GM23338 (cell line): ENCODE data around the gene PCDHGA9. TPM values are rescaled to one million over a fixed set of nuclear protein-coding genes. Genes with fewer than 3 reads are reported as not detected.

Experiments
- ATAC-seq: fragments of 200-7000 bp; cut with Tn5 transposase; 3 replicates; pipeline ENCODE4 v1.9.1; 2020
- DNase-seq: peaks from one replicate; pipeline ENCODE4 v3.0.0-alpha.2; 2015; ENCODE audit warnings: low spot score
- H2AFZ ChIP-seq: fragments of 200-600 bp; sonication (generic); 2 replicates; pipeline ENCODE4 v1.8.0; 2016; ENCODE audit warnings: antibody characterized with exemption, mild to moderate bottlenecking, moderate library complexity
- H3F3A ChIP-seq: fragments of 200-600 bp; sonication (generic); replicated peaks from 2 replicates; pipeline ENCODE4 v1.8.0; 2017; ENCODE audit warnings: antibody characterized with exemption, mixed run types, low read depth
- H3K27ac ChIP-seq: fragments of 200-600 bp; sonication (generic); 2 replicates; pipeline ENCODE4 v1.6.1; 2016; ENCODE audit warnings: low read depth
- H3K27me3 ChIP-seq: fragments of 200-600 bp; sonication (generic); 2 replicates; pipeline ENCODE4 v1.8.0; 2016; ENCODE audit warnings: mild to moderate bottlenecking, mixed run types, moderate library complexity; ENCODE audit not compliant: insufficient read depth
- H3K36me3 ChIP-seq: fragments of 200-600 bp; sonication (generic); 2 replicates; pipeline ENCODE4 v1.8.0; 2016; ENCODE audit warnings: mild to moderate bottlenecking; ENCODE audit not compliant: insufficient read depth
- H3K4me1 ChIP-seq: fragments of 200-600 bp; sonication (generic); 2 replicates; pipeline ENCODE4 v1.8.0; 2016; ENCODE audit warnings: mild to moderate bottlenecking, moderate library complexity; ENCODE audit not compliant: insufficient read depth
- H3K4me2 ChIP-seq: fragments of 200-600 bp; sonication (generic); 2 replicates; pipeline ENCODE4 v1.7.1; 2017; ENCODE audit warnings: mixed run types
- H3K4me3 ChIP-seq: fragments of 200-600 bp; sonication (generic); 2 replicates; pipeline ENCODE4 v1.6.1; 2016; ENCODE audit warnings: mixed run types
- H3K79me2 ChIP-seq: fragments of 200-600 bp; sonication (generic); replicated peaks from 2 replicates; pipeline ENCODE4 v1.8.0; 2017; ENCODE audit warnings: mild to moderate bottlenecking; ENCODE audit not compliant: insufficient read depth
- H3K9me2 ChIP-seq: fragments of 200-600 bp; sonication (generic); 2 replicates; pipeline ENCODE4 v1.8.0; 2017; ENCODE audit not compliant: insufficient read depth
- H4K20me1 ChIP-seq: fragments of 200-600 bp; sonication (generic); replicated peaks from 2 replicates; pipeline ENCODE4 v1.8.0; 2017; ENCODE audit warnings: mild to moderate bottlenecking; ENCODE audit not compliant: insufficient read depth
- H3K27ac Mint-ChIP-seq: 2 replicates; pipeline ENCODE4 v1.8.0; 2020; ENCODE audit warnings: inconsistent platforms, mild to moderate bottlenecking, moderate library complexity, mixed read lengths
- H3K27me3 Mint-ChIP-seq: 3 replicates; pipeline ENCODE4 v1.8.0; 2022; ENCODE audit warnings: low read depth, mild to moderate bottlenecking, moderate library complexity, mixed read lengths, inconsistent platforms; ENCODE audit not compliant: insufficient read depth, poor library complexity
- H3K36me3 Mint-ChIP-seq: 3 replicates; pipeline ENCODE4 v1.8.0; 2021; ENCODE audit warnings: low read depth, mild to moderate bottlenecking, inconsistent platforms, moderate library complexity, mixed read lengths
- H3K4me1 Mint-ChIP-seq: 3 replicates; pipeline ENCODE4 v1.8.0; 2020; ENCODE audit warnings: mild to moderate bottlenecking, inconsistent platforms, mixed read lengths
- H3K4me3 Mint-ChIP-seq: 3 replicates; pipeline ENCODE4 v1.8.0; 2021; ENCODE audit warnings: moderate library complexity, mild to moderate bottlenecking, inconsistent platforms, mixed read lengths
- H3K9me3 Mint-ChIP-seq: 3 replicates; pipeline ENCODE4 v1.8.0; 2020; ENCODE audit warnings: moderate library complexity, mild to moderate bottlenecking, inconsistent platforms, mixed read lengths
- EZH2 ChIP-seq: fragments of 200-600 bp; sonication (generic); IDR thresholded peaks from one replicate; pipeline ENCODE4 v1.8.0; 2017; ENCODE audit warnings: antibody characterized with exemption, mild to moderate bottlenecking, low read depth; ENCODE audit not compliant: unreplicated experiment
- EZH2phosphoT487 ChIP-seq: fragments of 200-600 bp; sonication (generic); IDR thresholded peaks from one replicate; pipeline ENCODE4 v1.8.1; 2018; ENCODE audit warnings: antibody characterized with exemption; ENCODE audit not compliant: unreplicated experiment
- NANOG ChIP-seq: IDR thresholded peaks from 2 replicates; pipeline ENCODE4 v1.6.1; 2016; ENCODE audit warnings: antibody characterized with exemption, borderline replicate concordance
- POLR2AphosphoS5 ChIP-seq: IDR thresholded peaks from 2 replicates; pipeline ENCODE4 v1.6.1; 2016; ENCODE audit warnings: antibody characterized with exemption, low read depth
- STAT1 ChIP-seq: IDR thresholded peaks from one replicate; pipeline ENCODE4 v1.6.1; 2016; ENCODE audit warnings: antibody characterized with exemption; ENCODE audit not compliant: unreplicated experiment
- ZNF114 ChIP-seq: fragments of 250-450 bp; sonication (Bioruptor Pico); IDR thresholded peaks from 2 replicates; pipeline ENCODE4 v1.5.0; 2020; ENCODE audit warnings: mild to moderate bottlenecking, moderate library complexity
- ZNF331 ChIP-seq: fragments of 250-450 bp; sonication (Bioruptor Pico); IDR thresholded peaks from 2 replicates; pipeline ENCODE4 v1.5.0; 2020; ENCODE audit warnings: low read depth, mild to moderate bottlenecking, moderate library complexity
- polyA plus RNA-seq: library from polyadenylated mRNA; unstranded; fragments of >200 nt; fragmentation: Nextera tagmentation; extraction: Ambion mirVana; gene quantifications from 2 replicates; pipeline ENCODE4 v1.2.1, GENCODE V29; 2016
- total RNA-seq: library from RNA; depleted of rRNA; stranded (reverse); fragments of >200 nt; shearing (Covaris generic); gene quantifications from 2 replicates; pipeline ENCODE4 v1.2.3, GENCODE V29; 2014
- TF ChIP-seq, protein P1 (sequence below), 2 experiments: fragments of 200-600 bp in 1 of 2; sonication (generic) in 1 of 2; conservative IDR thresholded peaks; 2 replicates each; pipeline versions ENCODE4 v1.5.1 to v1.6.1; 2016 to 2017; ENCODE audit warnings: antibody characterized with exemption in 2 of 2, low read depth in 2 of 2, mild to moderate bottlenecking in 2 of 2, moderate library complexity in 1 of 2
- TF ChIP-seq, protein P2 (sequence below): IDR thresholded peaks from one replicate; pipeline ENCODE4 v1.6.1; 2018; ENCODE audit warnings: antibody characterized with exemption; ENCODE audit not compliant: unreplicated experiment
- TF ChIP-seq, protein P3 (sequence below): IDR thresholded peaks from 2 replicates; pipeline ENCODE4 v1.6.1; 2016; ENCODE audit warnings: antibody characterized with exemption

PCDHGA9 gene
- total and polyA plus RNA-seq, 2 experiments from 2014 or later: 0.50 to 5.5 TPM

DNA sequence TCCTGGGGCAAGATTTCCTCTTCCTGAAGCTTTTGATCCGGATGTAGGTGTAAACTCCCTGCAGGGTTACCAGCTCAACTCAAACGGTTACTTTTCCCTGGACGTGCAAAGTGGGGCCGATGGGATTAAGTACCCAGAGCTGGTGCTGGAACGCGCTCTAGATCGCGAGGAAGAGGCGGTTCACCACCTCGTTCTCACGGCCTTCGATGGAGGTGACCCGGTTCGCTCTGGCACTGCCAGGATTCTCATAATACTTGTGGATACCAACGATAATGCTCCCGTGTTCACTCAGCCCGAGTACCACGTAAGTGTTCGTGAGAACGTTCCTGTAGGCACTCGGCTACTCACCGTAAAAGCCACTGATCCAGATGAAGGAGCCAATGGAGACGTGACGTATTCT lies 46.9 kb upstream of the PCDHGA9 start:
- peaks cover 62% of the 10 kb centered on the region for H3K9me3 Mint-ChIP-seq

DNA sequence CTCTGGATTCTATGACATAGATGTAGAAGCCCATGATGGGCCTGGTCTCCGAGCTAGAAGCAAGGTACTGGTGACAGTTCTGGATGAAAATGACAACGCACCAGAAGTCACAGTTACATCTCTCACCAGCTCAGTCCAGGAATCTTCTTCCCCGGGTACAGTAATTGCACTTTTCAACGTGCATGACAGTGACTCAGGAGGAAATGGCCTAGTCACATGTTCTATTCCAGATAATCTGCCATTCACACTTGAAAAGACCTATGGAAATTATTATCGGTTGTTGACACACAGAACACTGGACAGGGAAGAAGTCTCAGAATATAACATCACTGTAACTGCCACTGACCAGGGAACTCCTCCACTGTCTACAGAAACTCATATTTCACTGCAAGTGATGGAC lies 46.4 kb upstream of the PCDHGA9 start:
- H3K27me3 Mint-ChIP-seq: peaks cover 9% of the 10 kb centered on the region
- Histone ChIP-seq H3K27ac (no peak overlapping the region), H3K79me2 (no peaks in the 10 kb centered on the region), H3K36me3 (no peaks in the 10 kb centered on the region), H3K4me3 (no peak overlapping the region), H3K9me2 (no peaks in the 10 kb centered on the region), H2AFZ (no peak overlapping the region), H3F3A (0 out of 2 replicates have a peak, but pooled peaks cover 3% of the 10 kb centered on the region), H3K4me2 (no peak overlapping the region), H3K27me3 (no peaks in the 10 kb centered on the region), H4K20me1 (no peaks in the 10 kb centered on the region), H3K4me1 (no peaks in the 10 kb centered on the region)
- ATAC-seq (no peak), DNase-seq (no peak)
- no peak overlapping the region for H3K27ac Mint-ChIP-seq
- H3K4me1 Mint-ChIP-seq: peaks cover 5% of the 10 kb centered on the region
- no peak overlapping the region for H3K4me3 Mint-ChIP-seq
- H3K9me3 Mint-ChIP-seq: peaks cover 62% of the 10 kb centered on the region
- H3K36me3 Mint-ChIP-seq: peaks cover 61% of the 10 kb centered on the region
- TF ChIP-seq EZH2phosphoT487 (no peak), EZH2 (no peak), ZNF331 (CRISPR knock-in tag) (no peak), STAT1 (no peak)
- TF ChIP-seq, protein P1, sequence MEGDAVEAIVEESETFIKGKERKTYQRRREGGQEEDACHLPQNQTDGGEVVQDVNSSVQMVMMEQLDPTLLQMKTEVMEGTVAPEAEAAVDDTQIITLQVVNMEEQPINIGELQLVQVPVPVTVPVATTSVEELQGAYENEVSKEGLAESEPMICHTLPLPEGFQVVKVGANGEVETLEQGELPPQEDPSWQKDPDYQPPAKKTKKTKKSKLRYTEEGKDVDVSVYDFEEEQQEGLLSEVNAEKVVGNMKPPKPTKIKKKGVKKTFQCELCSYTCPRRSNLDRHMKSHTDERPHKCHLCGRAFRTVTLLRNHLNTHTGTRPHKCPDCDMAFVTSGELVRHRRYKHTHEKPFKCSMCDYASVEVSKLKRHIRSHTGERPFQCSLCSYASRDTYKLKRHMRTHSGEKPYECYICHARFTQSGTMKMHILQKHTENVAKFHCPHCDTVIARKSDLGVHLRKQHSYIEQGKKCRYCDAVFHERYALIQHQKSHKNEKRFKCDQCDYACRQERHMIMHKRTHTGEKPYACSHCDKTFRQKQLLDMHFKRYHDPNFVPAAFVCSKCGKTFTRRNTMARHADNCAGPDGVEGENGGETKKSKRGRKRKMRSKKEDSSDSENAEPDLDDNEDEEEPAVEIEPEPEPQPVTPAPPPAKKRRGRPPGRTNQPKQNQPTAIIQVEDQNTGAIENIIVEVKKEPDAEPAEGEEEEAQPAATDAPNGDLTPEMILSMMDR (conservative IDR thresholded peaks at IDR 0.05; ENCODE audit: low read depth in 2 of 2): no peak

More for the DNA sequence above, 46.9 kb upstream of the PCDHGA9 start:
- Mint-ChIP-seq H3K27me3 (peaks cover 4% of the 10 kb centered on the region), H3K27ac (no peak overlapping the region), H3K4me3 (no peak overlapping the region), H3K36me3 (peaks cover 61% of the 10 kb centered on the region), H3K4me1 (peaks cover 5% of the 10 kb centered on the region)
- H2AFZ ChIP-seq: no peak overlapping the region
- H3K9me2 ChIP-seq: no peaks in the 10 kb centered on the region
- no peak for ATAC-seq
- no peak overlapping the region for H3K27ac ChIP-seq
- 0 out of 2 replicates have a peak, but pooled peaks cover 5% of the 10 kb centered on the region for H3F3A ChIP-seq
- no peaks in the 10 kb centered on the region for H4K20me1 ChIP-seq
- H3K36me3 ChIP-seq: no peaks in the 10 kb centered on the region
- H3K27me3 ChIP-seq: no peaks in the 10 kb centered on the region
- no peak for DNase-seq
- H3K4me1 ChIP-seq: no peaks in the 10 kb centered on the region
- H3K4me3 ChIP-seq: no peak overlapping the region
- H3K4me2 ChIP-seq: no peak overlapping the region
- no peak for TF ChIP-seq NANOG
- TF ChIP-seq, protein P2, sequence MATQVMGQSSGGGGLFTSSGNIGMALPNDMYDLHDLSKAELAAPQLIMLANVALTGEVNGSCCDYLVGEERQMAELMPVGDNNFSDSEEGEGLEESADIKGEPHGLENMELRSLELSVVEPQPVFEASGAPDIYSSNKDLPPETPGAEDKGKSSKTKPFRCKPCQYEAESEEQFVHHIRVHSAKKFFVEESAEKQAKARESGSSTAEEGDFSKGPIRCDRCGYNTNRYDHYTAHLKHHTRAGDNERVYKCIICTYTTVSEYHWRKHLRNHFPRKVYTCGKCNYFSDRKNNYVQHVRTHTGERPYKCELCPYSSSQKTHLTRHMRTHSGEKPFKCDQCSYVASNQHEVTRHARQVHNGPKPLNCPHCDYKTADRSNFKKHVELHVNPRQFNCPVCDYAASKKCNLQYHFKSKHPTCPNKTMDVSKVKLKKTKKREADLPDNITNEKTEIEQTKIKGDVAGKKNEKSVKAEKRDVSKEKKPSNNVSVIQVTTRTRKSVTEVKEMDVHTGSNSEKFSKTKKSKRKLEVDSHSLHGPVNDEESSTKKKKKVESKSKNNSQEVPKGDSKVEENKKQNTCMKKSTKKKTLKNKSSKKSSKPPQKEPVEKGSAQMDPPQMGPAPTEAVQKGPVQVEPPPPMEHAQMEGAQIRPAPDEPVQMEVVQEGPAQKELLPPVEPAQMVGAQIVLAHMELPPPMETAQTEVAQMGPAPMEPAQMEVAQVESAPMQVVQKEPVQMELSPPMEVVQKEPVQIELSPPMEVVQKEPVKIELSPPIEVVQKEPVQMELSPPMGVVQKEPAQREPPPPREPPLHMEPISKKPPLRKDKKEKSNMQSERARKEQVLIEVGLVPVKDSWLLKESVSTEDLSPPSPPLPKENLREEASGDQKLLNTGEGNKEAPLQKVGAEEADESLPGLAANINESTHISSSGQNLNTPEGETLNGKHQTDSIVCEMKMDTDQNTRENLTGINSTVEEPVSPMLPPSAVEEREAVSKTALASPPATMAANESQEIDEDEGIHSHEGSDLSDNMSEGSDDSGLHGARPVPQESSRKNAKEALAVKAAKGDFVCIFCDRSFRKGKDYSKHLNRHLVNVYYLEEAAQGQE: no peak
- no peak for TF ChIP-seq ZNF114 (CRISPR knock-in tag)
- TF ChIP-seq POLR2AphosphoS5: no peak
- TF ChIP-seq, protein P1 (conservative IDR thresholded peaks at IDR 0.05; ENCODE audit: low read depth in 2 of 2): no peak
- TF ChIP-seq, protein P3, sequence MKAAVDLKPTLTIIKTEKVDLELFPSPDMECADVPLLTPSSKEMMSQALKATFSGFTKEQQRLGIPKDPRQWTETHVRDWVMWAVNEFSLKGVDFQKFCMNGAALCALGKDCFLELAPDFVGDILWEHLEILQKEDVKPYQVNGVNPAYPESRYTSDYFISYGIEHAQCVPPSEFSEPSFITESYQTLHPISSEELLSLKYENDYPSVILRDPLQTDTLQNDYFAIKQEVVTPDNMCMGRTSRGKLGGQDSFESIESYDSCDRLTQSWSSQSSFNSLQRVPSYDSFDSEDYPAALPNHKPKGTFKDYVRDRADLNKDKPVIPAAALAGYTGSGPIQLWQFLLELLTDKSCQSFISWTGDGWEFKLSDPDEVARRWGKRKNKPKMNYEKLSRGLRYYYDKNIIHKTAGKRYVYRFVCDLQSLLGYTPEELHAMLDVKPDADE: no peak
- no peak for TF ChIP-seq EZH2phosphoT487
- H3K79me2 ChIP-seq: no peaks in the 10 kb centered on the region
